GM23338 (cell line): ENCODE results near the gene NPNT.

Experiments used
- CREB1 ChIP-seq: fragments of 250-450 bp; sonication (Bioruptor Pico); IDR thresholded peaks from 2 replicates; pipeline ENCODE4 v1.5.0; 2020; ENCODE audit warnings: low read depth, mild to moderate bottlenecking, moderate library complexity
- CTCF ChIP-seq, 2 experiments: fragments of 200-600 bp in 1 of 2; sonication (generic) in 1 of 2; conservative IDR thresholded peaks; 2 replicates each; pipeline versions ENCODE4 v1.5.1 to v1.6.1; 2016 to 2017; ENCODE audit warnings: antibody characterized with exemption in 2 of 2, low read depth in 2 of 2, mild to moderate bottlenecking in 2 of 2, moderate library complexity in 1 of 2
- ETS1 ChIP-seq: IDR thresholded peaks from 2 replicates; pipeline ENCODE4 v1.6.1; 2016; ENCODE audit warnings: antibody characterized with exemption
- EZH2 ChIP-seq: fragments of 200-600 bp; sonication (generic); IDR thresholded peaks from one replicate; pipeline ENCODE4 v1.8.0; 2017; ENCODE audit warnings: antibody characterized with exemption, mild to moderate bottlenecking, low read depth; ENCODE audit not compliant: unreplicated experiment
- EZH2phosphoT487 ChIP-seq: fragments of 200-600 bp; sonication (generic); IDR thresholded peaks from one replicate; pipeline ENCODE4 v1.8.1; 2018; ENCODE audit warnings: antibody characterized with exemption; ENCODE audit not compliant: unreplicated experiment
- JUNB ChIP-seq: IDR thresholded peaks from one replicate; pipeline ENCODE4 v1.6.1; 2016; ENCODE audit warnings: antibody characterized with exemption; ENCODE audit not compliant: unreplicated experiment
- POLR2AphosphoS5 ChIP-seq: IDR thresholded peaks from 2 replicates; pipeline ENCODE4 v1.6.1; 2016; ENCODE audit warnings: antibody characterized with exemption, low read depth
- REST ChIP-seq: IDR thresholded peaks from one replicate; pipeline ENCODE4 v1.6.1; 2018; ENCODE audit warnings: antibody characterized with exemption; ENCODE audit not compliant: unreplicated experiment
- STAT1 ChIP-seq: IDR thresholded peaks from one replicate; pipeline ENCODE4 v1.6.1; 2016; ENCODE audit warnings: antibody characterized with exemption; ENCODE audit not compliant: unreplicated experiment
- ZNF114 ChIP-seq: fragments of 250-450 bp; sonication (Bioruptor Pico); IDR thresholded peaks from 2 replicates; pipeline ENCODE4 v1.5.0; 2020; ENCODE audit warnings: mild to moderate bottlenecking, moderate library complexity
- ZNF331 ChIP-seq: fragments of 250-450 bp; sonication (Bioruptor Pico); IDR thresholded peaks from 2 replicates; pipeline ENCODE4 v1.5.0; 2020; ENCODE audit warnings: low read depth, mild to moderate bottlenecking, moderate library complexity
- ZNF462 ChIP-seq: fragments of 250-450 bp; sonication (Bioruptor Pico); IDR thresholded peaks from 2 replicates; pipeline ENCODE4 v1.5.0; 2020; ENCODE audit warnings: mild to moderate bottlenecking, moderate library complexity

GRCh38 chr4:105956569-105956968, 61.3 kb downstream of the NPNT start:
- TF ChIP-seq EZH2phosphoT487 (no peak), CTCF (conservative IDR thresholded peaks at IDR 0.05; ENCODE audit: low read depth in 2 of 2) (no peak), CREB1 (no peak), EZH2 (no peak), REST (no peak), POLR2AphosphoS5 (no peak), ETS1 (no peak), ZNF331 (no peak), JUNB (no peak), STAT1 (no peak), ZNF462 (CRISPR knock-in tag) (no peak), ZNF114 (no peak)
